Glomerular visceral epithelial cell (primary cell): Measurements from ENCODE around the gene RPS16.

ENCODE experiments used
- DNase-seq: peaks from one replicate; pipeline ENCODE4 v3.0.0-alpha.2; 2016; ENCODE audit errors: extremely low spot score

Gene RPS16

GRCh38 chr19:39388657-39389056 is 47.1 kb downstream of the RPS16 start:
- no peak for DNase-seq

- no peak for DNase-seq
Observed at GRCh38 chr19:39386557-39386956, 49.2 kb downstream of the RPS16 start.

GRCh38 chr19:39385629-39386411 is 49.9 kb downstream of the RPS16 start:
- no peak for DNase-seq

- no peak for DNase-seq
Observed at GRCh38 chr19:39384839-39385568, 50.7 kb downstream of the RPS16 start.
